Measurements from ENCODE around the gene DDO.

DNA sequence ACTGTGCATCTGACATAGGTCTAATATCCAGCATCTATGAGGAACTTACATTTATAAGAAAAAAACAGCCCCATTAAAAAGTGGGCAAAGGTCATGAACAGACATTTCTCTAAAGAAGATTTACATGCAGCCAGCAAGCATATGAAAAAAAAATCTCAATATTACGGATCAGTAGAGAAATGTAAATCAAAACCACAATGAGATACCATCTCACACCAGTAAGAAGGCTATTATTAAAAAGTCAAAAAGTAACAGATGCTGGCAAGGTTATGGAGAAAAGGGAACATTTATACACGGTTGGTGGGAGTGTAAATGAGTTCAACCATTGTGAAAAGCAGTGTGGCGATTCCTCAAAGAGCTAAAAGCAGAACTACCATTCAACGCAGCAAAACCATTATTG lies 70.3 kb downstream of the DDO start:
- TF ChIP-seq LEF1 (IDR thresholded peaks at IDR 0.05; ENCODE audit: borderline replicate concordance) (no peak), ELF4 (IDR thresholded peaks at IDR 0.05) (no peak), TARDBP (IDR thresholded peaks at IDR 0.05) (no peak), FOXA1 (IDR thresholded peaks at IDR 0.05) (no peak), CTBP1 (IDR thresholded peaks at IDR 0.05; ENCODE audit: borderline replicate concordance) (no peak), SP1 (IDR thresholded peaks at IDR 0.05) (no peak), FOXM1 (IDR thresholded peaks at IDR 0.05; ENCODE audit: borderline replicate concordance) (no peak), BHLHE40 (IDR thresholded peaks at IDR 0.05; ENCODE audit: borderline replicate concordance) (no peak), HDGF (IDR thresholded peaks at IDR 0.05; ENCODE audit: borderline replicate concordance) (no peak), L3MBTL2 (conservative IDR thresholded peaks at IDR 0.05) (no peak), SUZ12 (IDR thresholded peaks at IDR 0.05) (no peak), NFRKB (IDR thresholded peaks at IDR 0.05) (no peak)
